GM12864 (cell line): ENCODE data around the gene UMAD1.

ENCODE experiments used
- DNase-seq: peaks from one replicate; pipeline ENCODE4 v3.0.0-alpha.2; 2011; ENCODE audit warnings: low read depth
- H3K4me3 ChIP-seq: 2 replicates; pipeline ENCODE4 v1.5.1; 2011; ENCODE audit warnings: mild to moderate bottlenecking, low read depth, low read length, control low read depth
- TF ChIP-seq, protein P1 (sequence below): IDR thresholded peaks from 2 replicates; pipeline ENCODE4 v1.5.1; 2011; ENCODE audit warnings: low read depth, mild to moderate bottlenecking, moderate library complexity, low read length, control low read depth, inconsistent platforms; ENCODE audit errors: missing control alignments

UMAD1 gene

DNA sequence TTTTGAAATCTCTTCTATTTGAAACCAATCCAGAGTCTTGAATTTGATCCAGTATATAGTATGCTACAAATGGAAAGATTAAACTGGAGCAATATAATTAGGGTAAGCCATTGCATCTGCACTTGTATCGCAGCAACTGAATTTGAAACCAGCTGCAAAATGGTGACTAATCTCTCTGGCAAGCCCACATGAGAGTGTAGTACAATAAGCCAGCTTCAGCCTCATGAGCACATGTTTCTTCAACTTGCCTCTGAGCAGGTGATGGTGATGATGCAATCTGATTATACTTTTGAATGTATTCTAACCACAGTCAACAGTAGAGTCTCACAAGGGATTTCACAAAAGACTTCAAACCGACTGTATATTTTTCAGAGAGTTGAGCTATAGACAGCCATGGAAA, 78.7 kb downstream of the UMAD1 start:
- no peak overlapping the region for H3K4me3 ChIP-seq
- DNase-seq = peak; percentile 79
- TF ChIP-seq, protein P1, sequence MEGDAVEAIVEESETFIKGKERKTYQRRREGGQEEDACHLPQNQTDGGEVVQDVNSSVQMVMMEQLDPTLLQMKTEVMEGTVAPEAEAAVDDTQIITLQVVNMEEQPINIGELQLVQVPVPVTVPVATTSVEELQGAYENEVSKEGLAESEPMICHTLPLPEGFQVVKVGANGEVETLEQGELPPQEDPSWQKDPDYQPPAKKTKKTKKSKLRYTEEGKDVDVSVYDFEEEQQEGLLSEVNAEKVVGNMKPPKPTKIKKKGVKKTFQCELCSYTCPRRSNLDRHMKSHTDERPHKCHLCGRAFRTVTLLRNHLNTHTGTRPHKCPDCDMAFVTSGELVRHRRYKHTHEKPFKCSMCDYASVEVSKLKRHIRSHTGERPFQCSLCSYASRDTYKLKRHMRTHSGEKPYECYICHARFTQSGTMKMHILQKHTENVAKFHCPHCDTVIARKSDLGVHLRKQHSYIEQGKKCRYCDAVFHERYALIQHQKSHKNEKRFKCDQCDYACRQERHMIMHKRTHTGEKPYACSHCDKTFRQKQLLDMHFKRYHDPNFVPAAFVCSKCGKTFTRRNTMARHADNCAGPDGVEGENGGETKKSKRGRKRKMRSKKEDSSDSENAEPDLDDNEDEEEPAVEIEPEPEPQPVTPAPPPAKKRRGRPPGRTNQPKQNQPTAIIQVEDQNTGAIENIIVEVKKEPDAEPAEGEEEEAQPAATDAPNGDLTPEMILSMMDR = no peak

DNA sequence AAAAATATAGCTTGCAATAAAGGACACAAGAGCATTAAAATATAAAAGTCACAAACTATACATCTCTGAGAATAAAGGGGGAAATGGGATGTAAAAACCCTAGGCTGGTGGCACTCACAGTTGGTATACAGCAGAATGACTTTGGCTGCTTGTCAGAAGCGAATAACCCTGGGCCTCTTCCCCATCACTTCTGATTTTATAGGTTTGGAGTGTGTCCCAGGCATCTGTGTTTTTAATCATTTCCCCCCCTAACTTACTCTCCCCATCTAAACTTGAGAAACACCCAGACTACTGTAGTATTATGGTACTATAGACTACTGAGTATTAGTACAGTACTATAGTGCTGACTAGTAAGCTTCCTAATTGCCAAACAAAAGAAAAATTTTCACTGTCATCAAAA, 79.6 kb downstream of the UMAD1 start:
- no peak for DNase-seq
- no peak overlapping the region for H3K4me3 ChIP-seq
- TF ChIP-seq, protein P1 = no peak

DNA sequence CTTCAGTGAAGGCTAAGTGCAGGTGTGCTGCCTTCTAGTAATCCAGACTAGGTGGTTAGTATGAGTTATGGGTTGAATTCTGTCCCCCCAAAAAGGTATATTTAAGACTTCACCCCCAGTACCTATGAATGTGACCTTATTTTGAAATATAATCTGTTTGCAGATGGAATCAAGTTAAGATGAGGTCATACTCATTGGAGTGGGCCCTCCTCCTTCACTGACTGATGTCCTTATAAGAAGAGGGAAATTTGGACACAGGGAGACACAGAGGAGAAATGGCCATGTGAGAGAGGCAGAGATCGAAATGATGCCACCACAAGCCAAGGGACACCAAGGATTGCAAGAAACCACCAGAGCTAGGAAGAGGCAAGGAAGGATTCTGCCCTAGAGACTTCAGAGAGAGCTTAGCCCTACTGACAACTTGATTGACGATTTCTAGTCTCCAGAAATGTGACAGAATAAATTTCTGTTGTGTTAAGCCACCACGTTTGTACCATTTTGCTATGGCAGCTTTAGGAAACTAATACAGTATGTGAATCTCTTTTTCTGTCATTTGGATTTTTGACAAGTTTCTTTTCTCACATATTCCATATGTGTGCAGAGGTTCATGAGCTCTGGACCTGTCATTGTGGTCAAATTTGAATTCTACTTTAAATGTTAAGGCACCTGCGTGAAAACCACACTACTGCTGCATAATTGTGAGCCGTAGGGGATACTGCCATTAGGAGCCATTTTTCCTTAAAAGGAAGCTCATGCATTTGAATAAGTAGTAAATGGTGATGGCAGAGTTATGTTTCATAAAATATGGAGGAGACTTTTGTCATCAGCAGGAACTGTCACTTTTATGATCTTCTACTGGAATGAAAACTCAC, 80.4 kb downstream of the UMAD1 start:
- H3K4me3 ChIP-seq = no peak overlapping the region
- no peak for DNase-seq
- TF ChIP-seq, protein P1 = no peak

DNA sequence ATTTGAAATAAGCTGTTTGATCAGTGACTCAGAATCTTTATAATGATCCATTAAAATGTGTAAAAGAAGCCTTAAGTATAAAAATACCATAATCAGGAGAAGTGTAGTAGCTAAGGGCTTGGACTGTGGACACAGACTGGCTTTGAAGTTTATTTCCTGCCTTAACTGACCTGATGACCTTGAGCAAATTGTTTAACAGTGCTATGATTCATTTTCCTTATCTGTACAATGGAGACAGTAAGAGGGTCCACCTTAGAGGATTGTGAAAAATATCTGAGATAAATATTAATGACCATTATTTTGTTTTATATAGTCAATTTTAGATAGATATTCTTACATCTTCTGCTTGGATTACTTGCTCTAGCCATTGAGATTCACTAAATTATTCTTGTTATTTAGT, 91.2 kb downstream of the UMAD1 start:
- TF ChIP-seq, protein P1 = no peak

DNA sequence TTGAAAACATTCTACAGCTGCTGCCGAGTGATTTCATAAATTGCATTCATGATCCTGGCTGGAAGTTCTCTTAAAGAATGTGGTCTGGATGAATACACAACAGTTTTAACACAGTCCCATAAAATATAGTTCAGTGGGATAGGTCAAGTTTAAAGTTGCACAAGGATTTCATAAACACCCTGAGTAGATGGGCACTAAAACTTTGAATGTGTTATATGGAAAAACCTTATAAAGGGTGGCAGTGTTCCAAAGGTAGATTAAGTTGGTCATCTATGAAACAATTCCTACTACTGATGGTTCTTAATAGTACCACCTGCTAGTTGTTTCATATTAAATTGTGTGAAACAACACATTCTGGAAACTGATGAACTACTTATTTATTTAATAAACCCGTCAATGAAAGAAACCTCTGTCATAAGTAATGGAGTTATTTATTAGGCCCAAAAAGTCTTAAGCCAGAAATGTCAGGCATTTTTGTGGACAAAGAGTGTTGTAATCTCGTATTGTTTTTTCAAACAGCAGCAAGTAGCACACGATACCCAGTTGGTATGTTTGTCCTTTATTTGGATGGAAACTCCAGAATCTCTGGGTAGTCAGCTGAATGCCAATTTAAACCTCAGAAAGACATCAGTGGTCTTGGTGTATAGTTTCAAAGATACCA, 92.2 kb downstream of the UMAD1 start:
- TF ChIP-seq, protein P1 = no peak
- DNase-seq = no peak
- no peak overlapping the region for H3K4me3 ChIP-seq

More for the DNA sequence above, 91.2 kb downstream of the UMAD1 start:
- no peak overlapping the region for H3K4me3 ChIP-seq
- no peak for DNase-seq

DNA sequence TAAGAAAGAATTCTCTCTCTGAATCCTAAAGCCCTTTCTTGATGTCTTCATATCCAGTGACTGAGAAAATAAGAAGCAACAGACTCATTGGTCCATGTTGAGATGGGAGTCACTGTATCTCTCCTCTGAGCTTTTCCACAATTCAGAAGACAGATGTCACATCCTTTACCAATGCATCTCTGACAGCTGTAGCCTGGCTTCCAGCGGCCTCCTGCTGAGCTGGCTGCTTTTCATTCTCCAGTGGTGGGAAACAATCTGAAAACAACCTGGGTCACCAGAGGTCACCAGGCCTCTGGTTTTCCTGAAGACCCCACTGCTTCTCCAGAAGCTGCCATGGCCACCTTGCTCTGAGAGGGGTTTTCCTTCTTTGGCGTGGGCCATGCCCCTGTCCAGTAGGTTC, 96.1 kb downstream of the UMAD1 start:
- DNase-seq = no peak
- TF ChIP-seq, protein P1 = no peak
- no peak overlapping the region for H3K4me3 ChIP-seq

DNA sequence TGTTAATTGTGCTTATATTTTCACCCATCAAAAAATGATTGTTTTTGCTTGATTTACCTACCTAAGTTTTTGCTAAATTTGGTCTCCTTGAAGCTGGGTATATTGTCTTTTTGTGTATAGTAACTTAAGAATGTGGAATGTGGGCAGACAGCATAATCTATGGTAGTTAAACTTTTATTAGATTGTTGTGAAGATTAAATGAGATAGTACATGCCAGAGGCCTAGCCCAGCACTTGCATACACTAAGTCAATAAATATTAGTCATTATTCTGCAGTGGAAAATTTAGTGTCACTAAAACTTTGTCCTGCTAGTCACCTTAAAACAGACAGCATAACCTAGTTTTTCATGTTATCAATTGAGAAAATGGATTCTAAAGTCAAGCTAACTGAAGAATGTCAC, 97.1 kb downstream of the UMAD1 start:
- TF ChIP-seq, protein P1 = no peak
- H3K4me3 ChIP-seq = no peak overlapping the region
- DNase-seq = no peak
